HCT116 (cell line): ENCODE measurements around the gene TNFRSF14. TPM values are rescaled to one million over a fixed set of nuclear protein-coding genes. Genes with fewer than 3 reads are reported as not detected.

ENCODE experiments used
- ATAC-seq: fragments of 200-7000 bp; cut with Tn5 transposase; 2 replicates; pipeline ENCODE4 v1.9.1; 2020; ENCODE audit warnings: mild to moderate bottlenecking, moderate library complexity
- BruUV-seq: library from RNA; stranded (reverse); fragments of 400-500 nt; replicated peaks from 2 replicates; lab custom pipeline; 2021; lab: Mats Ljungman, UMichigan
- CTCF ChIA-PET: fragments of 300-600 bp; sonication (Branson Sonifier 250); formaldehyde crosslinking; loops from one replicate; lab custom pipeline; 2021; ENCODE audit warnings: antibody characterized with exemption; lab: Charles Lee
- POLR2A ChIA-PET: fragments of 300-600, 350-600 bp; sonication (Branson Sonifier 250); formaldehyde crosslinking; loops from one replicate; lab custom pipeline; 2021; ENCODE audit warnings: antibody characterized with exemption; lab: Charles Lee
- RAD21 ChIA-PET, 2 experiments: fragments of 300-600 bp; sonication (Branson Sonifier 250); formaldehyde crosslinking; loops; one replicate each; lab custom pipeline; 2023; ENCODE audit warnings: low total read pairs in 2 of 2; ENCODE audit not compliant: uncharacterized antibody in 2 of 2, unreplicated experiment in 2 of 2, low non-redundant PET in 1 of 2; lab: Charles Lee
- DNase-seq: peaks from one replicate; pipeline ENCODE4 v3.0.0-alpha.2; 2010; ENCODE audit warnings: low read depth, low spot score
- H2AFZ ChIP-seq: fragments of 200-600 bp; shearing (Covaris generic), sonication (generic); 2 replicates; pipeline ENCODE4 v1.6.1; 2017; ENCODE audit warnings: low read depth, mixed run types, mixed read lengths, antibody characterized with exemption, low read length; ENCODE audit not compliant: poor library complexity, severe bottlenecking
- H3K27ac ChIP-seq: 2 replicates; pipeline ENCODE4 v1.5.1; 2012; ENCODE audit warnings: low read depth, low read length
- H3K27me3 ChIP-seq: fragments of 200-600 bp; sonication (generic); 2 replicates; pipeline ENCODE4 v1.6.1; 2016; ENCODE audit warnings: mixed run types, low read length, mixed read lengths; ENCODE audit not compliant: insufficient read depth
- H3K36me3 ChIP-seq, 2 experiments: fragments of 200-500 bp in 1 of 2; fragments of 200-600 bp in 1 of 2; sonication (Bioruptor generic) in 1 of 2; sonication (generic) in 1 of 2; 2 replicates each; pipeline versions ENCODE4 v1.5.1 to v1.6.1; 2014 to 2016; ENCODE audit warnings: low read length in 2 of 2, inconsistent platforms in 1 of 2, mixed read lengths in 1 of 2, mixed run types in 1 of 2; ENCODE audit not compliant: insufficient read depth in 2 of 2, control insufficient read depth in 1 of 2
- H3K4me1 ChIP-seq, 2 experiments: fragments of 200-600 bp in 1 of 2; sonication (generic) in 1 of 2; 2 replicates each; pipeline versions ENCODE4 v1.5.1 to v1.6.1; 2012 to 2017; ENCODE audit warnings: low read length in 2 of 2, inconsistent platforms in 1 of 2, mild to moderate bottlenecking in 1 of 2, mixed read lengths in 1 of 2, mixed run types in 1 of 2, moderate library complexity in 1 of 2; ENCODE audit not compliant: insufficient read depth in 2 of 2, control insufficient read depth in 1 of 2
- H3K4me2 ChIP-seq: fragments of 200-600 bp; sonication (generic); 2 replicates; pipeline ENCODE4 v1.6.1; 2017; ENCODE audit warnings: mixed run types, low read length, mixed read lengths
- H3K4me3 ChIP-seq, 2 experiments: fragments of 200-600 bp in 1 of 2; sonication (generic) in 1 of 2; replicated peaks in 1 of 2; 2 replicates each; pipeline ENCODE4 v1.5.1; 2011 to 2016; ENCODE audit warnings: low read length in 2 of 2, control low read depth in 1 of 2, low read depth in 1 of 2, mild to moderate bottlenecking in 1 of 2, mixed read lengths in 1 of 2, mixed run types in 1 of 2
- H3K79me2 ChIP-seq: fragments of 200-600 bp; sonication (generic); 2 replicates; pipeline ENCODE4 v1.6.1; 2017; ENCODE audit warnings: mild to moderate bottlenecking, mixed run types, low read length, moderate library complexity, mixed read lengths; ENCODE audit not compliant: insufficient read depth
- H3K9ac ChIP-seq: fragments of 200-600 bp; sonication (generic); 2 replicates; pipeline ENCODE4 v1.6.1; 2016; ENCODE audit warnings: low read length, mixed read lengths
- H3K9me2 ChIP-seq: fragments of 200-600 bp; sonication (generic), shearing (Covaris generic); 2 replicates; pipeline ENCODE4 v1.6.1; 2017; ENCODE audit warnings: mixed run types, mild to moderate bottlenecking, moderate library complexity; ENCODE audit not compliant: insufficient read depth
- H3K9me3 ChIP-seq, 2 experiments: fragments of 200-500 bp in 1 of 2; fragments of 200-600 bp in 1 of 2; sonication (Bioruptor generic) in 1 of 2; sonication (generic) in 1 of 2; 2 replicates each; pipeline ENCODE4 v1.6.1; 2014 to 2017; ENCODE audit warnings: low read length in 2 of 2, mixed read lengths in 2 of 2, inconsistent platforms in 1 of 2, low read depth in 1 of 2, mild to moderate bottlenecking in 1 of 2, mixed run types in 1 of 2, moderate library complexity in 1 of 2; ENCODE audit not compliant: control insufficient read depth in 1 of 2, insufficient read depth in 1 of 2
- H4K20me1 ChIP-seq: fragments of 200-600 bp; sonication (generic), shearing (Covaris generic); 2 replicates; pipeline ENCODE4 v1.6.1; 2017; ENCODE audit warnings: mixed run types, mild to moderate bottlenecking, moderate library complexity; ENCODE audit not compliant: insufficient read depth
- CBX3 ChIP-seq: IDR thresholded peaks from 2 replicates; pipeline ENCODE4 v1.6.1; 2012; ENCODE audit warnings: low read depth
- CEBPB ChIP-seq: IDR thresholded peaks from 2 replicates; pipeline ENCODE4 v1.6.1; 2012; ENCODE audit warnings: low read depth
- EZH2 ChIP-seq: fragments of 200-600 bp; sonication (generic); IDR thresholded peaks from 2 replicates; pipeline ENCODE4 v1.6.1; 2017; ENCODE audit warnings: antibody characterized with exemption, mixed run types
- JUND ChIP-seq: IDR thresholded peaks from 2 replicates; pipeline ENCODE4 v1.6.1; 2012
- POLR2A ChIP-seq: IDR thresholded peaks from 2 replicates; pipeline ENCODE4 v1.7.0; 2011; ENCODE audit warnings: borderline replicate concordance; ENCODE audit not compliant: insufficient read depth, insufficient read length; ENCODE audit errors: extremely low read depth
- RAD21 ChIP-seq: IDR thresholded peaks from 2 replicates; pipeline ENCODE4 v1.6.1; 2012; ENCODE audit warnings: low read depth, mild to moderate bottlenecking
- SIN3A ChIP-seq: IDR thresholded peaks from 2 replicates; pipeline ENCODE4 v1.6.1; 2012; ENCODE audit warnings: low read depth
- SRF ChIP-seq: IDR thresholded peaks from 2 replicates; pipeline ENCODE4 v1.6.1; 2012; ENCODE audit warnings: low read depth
- intact Hi-C: fragments of 100-400 bp; cut with micrococcal nuclease; formaldehyde crosslinking; loops from 2 replicates; pipeline ENCODE4 v1.10.0; 2022
- total RNA-seq: library from RNA; stranded (reverse); gene quantifications from one replicate; pipeline ENCODE4 v1.2.1, GENCODE V29; 2021; ENCODE audit not compliant: unreplicated experiment
- TF ChIP-seq, protein P1 (sequence below): IDR thresholded peaks from 2 replicates; pipeline ENCODE4 v1.6.1; 2012
- TF ChIP-seq, protein P2 (sequence below): IDR thresholded peaks from 2 replicates; pipeline ENCODE4 v1.6.1; 2011; ENCODE audit warnings: mild to moderate bottlenecking, low read length, moderate library complexity; ENCODE audit not compliant: insufficient replicate concordance; ENCODE audit errors: extremely low read depth
- TF ChIP-seq, protein P3 (sequence below), 3 experiments: fragments of 200-600 bp in 1 of 3; sonication (generic) in 1 of 3; IDR thresholded peaks in 2 of 3; conservative IDR thresholded peaks in 1 of 3; 2 replicates each; pipeline ENCODE4 v1.5.1; 2012 to 2017; ENCODE audit warnings: low read depth in 2 of 3, low read length in 2 of 3, antibody characterized with exemption in 1 of 3, borderline replicate concordance in 1 of 3, control low read depth in 1 of 3, mild to moderate bottlenecking in 1 of 3, mixed read lengths in 1 of 3, mixed run types in 1 of 3, moderate library complexity in 1 of 3; ENCODE audit not compliant: insufficient read depth in 1 of 3

Gene TNFRSF14
- total RNA-seq, 1 experiment from 2014 or later, result 0.66 TPM

DNA sequence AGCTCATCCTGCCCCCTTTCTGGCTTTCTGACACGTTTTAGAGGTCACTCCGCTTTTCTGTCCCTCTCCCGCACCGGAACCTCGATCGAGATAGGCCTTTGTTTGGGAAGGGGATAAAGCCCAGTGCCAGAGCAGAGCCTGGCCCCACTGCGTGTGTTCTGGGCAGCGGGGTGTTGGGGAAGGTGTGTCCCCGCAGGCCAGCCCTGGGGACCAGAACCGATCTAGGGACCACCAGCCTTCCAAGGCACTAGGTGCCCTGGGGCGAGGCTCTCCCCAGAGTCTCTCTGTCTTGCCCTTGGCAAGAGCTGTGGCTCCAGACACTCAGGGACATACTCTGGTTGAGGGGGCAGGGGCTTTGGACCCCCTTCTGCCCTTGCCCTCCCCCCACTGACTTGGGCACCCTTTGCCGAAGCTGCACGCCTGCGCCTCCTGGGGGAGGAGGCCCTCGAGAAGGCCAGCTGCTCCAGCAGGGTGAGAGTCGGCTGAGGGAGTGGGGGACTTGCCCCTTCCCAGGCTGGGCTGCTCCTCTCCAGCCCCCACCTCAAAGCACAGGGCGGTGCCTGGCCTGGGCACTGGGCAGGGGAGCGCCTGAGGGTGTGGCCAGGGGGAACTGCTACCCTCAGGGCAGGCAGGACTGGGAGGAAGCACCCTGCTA, 46.8 kb downstream of the TNFRSF14 start:
- TF ChIP-seq SIN3A (no peak), SRF (no peak), EZH2 (no peak), CEBPB (no peak), POLR2A (no peak), CBX3 (no peak)
- TF ChIP-seq, protein P1, sequence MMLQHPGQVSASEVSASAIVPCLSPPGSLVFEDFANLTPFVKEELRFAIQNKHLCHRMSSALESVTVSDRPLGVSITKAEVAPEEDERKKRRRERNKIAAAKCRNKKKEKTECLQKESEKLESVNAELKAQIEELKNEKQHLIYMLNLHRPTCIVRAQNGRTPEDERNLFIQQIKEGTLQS, result no peak
- Histone ChIP-seq H2AFZ (no peak overlapping the region), H3K9ac (no peak overlapping the region), H3K27me3 (0 out of 2 replicates have a peak, but pooled peaks cover 5% of the 10 kb centered on the region), H3K36me3 (no peaks in the 10 kb centered on the region), H3K4me2 (no peak overlapping the region), H3K9me3 (no peaks in the 10 kb centered on the region), H3K27ac (no peak overlapping the region), H3K4me3 (no peak overlapping the region), H3K9me2 (no peaks in the 10 kb centered on the region), H3K4me1 (no peaks in the 10 kb centered on the region), H4K20me1 (no peaks in the 10 kb centered on the region), H3K79me2 (no peaks in the 10 kb centered on the region)
- no TSS peak for BruUV-seq
- ATAC-seq, result no peak
- DNase-seq, result no peak
- ChIA-PET POLR2A (no interaction called here), CTCF (no interaction called here), RAD21 (no interaction called here)
- intact Hi-C loops, result no loop called here

DNA sequence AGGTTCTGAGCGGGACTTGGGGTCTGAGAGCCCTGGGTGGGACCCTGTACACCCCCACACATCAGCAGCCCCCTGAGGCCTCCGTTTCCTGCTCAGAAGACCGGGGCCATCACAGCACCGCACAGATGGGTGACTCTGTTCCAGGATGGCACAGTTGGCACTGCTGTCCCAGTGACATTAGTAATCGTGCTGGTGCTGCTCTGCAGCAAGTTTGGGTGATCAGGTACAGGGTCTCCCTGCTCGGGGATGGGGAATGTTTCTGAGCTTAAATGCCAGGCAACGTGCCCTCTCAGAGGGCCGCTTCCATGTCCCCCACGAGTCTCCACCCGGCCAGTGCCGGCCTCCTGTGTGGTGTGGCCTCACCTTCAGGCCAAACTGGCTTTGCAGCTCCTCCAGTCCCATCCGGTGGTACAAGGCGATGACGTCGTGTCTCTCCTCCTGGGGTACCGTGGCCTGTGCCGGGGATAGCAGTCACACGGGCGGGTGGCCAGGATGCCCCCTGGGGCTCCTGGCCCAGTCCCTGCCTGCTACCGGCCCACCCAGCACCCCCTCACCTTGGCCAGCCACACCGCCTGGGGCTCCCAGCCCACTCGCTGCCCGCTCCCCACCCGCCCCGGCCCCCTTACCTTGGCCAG, 47.5 kb downstream of the TNFRSF14 start:
- intact Hi-C loops, result no loop called here
- 0 out of 2 replicates have a peak, but pooled peaks cover 5% of the 10 kb centered on the region for H3K27me3 ChIP-seq
- H3K36me3 ChIP-seq, result no peaks in the 10 kb centered on the region
- POLR2A ChIA-PET, result no interaction called here
- RAD21 ChIA-PET, result no interaction called here
- H3K9ac ChIP-seq, result no peak overlapping the region
- BruUV-seq, result no TSS peak
- no peak overlapping the region for H3K27ac ChIP-seq
- ATAC-seq, result no peak
- DNase-seq, result no peak
- no peak overlapping the region for H2AFZ ChIP-seq
- no peaks in the 10 kb centered on the region for H3K4me1 ChIP-seq
- H3K4me2 ChIP-seq, result no peak overlapping the region
- no peaks in the 10 kb centered on the region for H4K20me1 ChIP-seq
- H3K79me2 ChIP-seq, result no peaks in the 10 kb centered on the region
- CTCF ChIA-PET, result no interaction called here
- no peaks in the 10 kb centered on the region for H3K9me3 ChIP-seq
- no peaks in the 10 kb centered on the region for H3K9me2 ChIP-seq
- no peak overlapping the region for H3K4me3 ChIP-seq
- no peak for TF ChIP-seq RAD21
- TF ChIP-seq JUND, result no peak
- TF ChIP-seq POLR2A, result no peak
- TF ChIP-seq, protein P2, sequence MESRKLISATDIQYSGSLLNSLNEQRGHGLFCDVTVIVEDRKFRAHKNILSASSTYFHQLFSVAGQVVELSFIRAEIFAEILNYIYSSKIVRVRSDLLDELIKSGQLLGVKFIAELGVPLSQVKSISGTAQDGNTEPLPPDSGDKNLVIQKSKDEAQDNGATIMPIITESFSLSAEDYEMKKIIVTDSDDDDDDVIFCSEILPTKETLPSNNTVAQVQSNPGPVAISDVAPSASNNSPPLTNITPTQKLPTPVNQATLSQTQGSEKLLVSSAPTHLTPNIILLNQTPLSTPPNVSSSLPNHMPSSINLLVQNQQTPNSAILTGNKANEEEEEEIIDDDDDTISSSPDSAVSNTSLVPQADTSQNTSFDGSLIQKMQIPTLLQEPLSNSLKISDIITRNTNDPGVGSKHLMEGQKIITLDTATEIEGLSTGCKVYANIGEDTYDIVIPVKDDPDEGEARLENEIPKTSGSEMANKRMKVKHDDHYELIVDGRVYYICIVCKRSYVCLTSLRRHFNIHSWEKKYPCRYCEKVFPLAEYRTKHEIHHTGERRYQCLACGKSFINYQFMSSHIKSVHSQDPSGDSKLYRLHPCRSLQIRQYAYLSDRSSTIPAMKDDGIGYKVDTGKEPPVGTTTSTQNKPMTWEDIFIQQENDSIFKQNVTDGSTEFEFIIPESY, result no peak
- TF ChIP-seq, protein P3, sequence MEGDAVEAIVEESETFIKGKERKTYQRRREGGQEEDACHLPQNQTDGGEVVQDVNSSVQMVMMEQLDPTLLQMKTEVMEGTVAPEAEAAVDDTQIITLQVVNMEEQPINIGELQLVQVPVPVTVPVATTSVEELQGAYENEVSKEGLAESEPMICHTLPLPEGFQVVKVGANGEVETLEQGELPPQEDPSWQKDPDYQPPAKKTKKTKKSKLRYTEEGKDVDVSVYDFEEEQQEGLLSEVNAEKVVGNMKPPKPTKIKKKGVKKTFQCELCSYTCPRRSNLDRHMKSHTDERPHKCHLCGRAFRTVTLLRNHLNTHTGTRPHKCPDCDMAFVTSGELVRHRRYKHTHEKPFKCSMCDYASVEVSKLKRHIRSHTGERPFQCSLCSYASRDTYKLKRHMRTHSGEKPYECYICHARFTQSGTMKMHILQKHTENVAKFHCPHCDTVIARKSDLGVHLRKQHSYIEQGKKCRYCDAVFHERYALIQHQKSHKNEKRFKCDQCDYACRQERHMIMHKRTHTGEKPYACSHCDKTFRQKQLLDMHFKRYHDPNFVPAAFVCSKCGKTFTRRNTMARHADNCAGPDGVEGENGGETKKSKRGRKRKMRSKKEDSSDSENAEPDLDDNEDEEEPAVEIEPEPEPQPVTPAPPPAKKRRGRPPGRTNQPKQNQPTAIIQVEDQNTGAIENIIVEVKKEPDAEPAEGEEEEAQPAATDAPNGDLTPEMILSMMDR (IDR thresholded peaks at IDR 0.05 in 2 of 3, conservative IDR thresholded peaks at IDR 0.05 in 1 of 3; ENCODE audit: borderline replicate concordance in 1 of 3, insufficient read depth in 1 of 3, low read depth in 2 of 3, low read length in 2 of 3), result no peak
